ENCODE data around the gene ALKBH8.

DNA sequence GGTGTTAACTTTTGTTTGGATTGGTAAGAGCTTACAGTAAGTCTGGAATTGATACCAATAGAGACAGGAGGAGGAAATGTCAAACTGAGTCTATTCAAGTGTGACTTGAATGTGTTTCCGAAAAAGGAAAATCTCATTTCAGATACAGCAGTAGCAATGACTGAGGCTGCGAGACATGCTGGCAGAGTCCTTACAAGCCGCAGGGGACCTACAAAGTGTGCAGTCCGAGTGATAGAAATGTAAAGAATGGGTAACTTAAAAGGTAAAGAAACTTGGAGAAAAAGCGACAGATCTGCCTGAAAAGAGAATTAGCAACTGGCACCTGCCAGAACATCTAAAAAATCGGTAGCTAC lies 108.4 kb downstream of the ALKBH8 start:
- TF ChIP-seq FOXC1 (CRISPR knock-in tag; IDR thresholded peaks at IDR 0.05; ENCODE audit: borderline replicate concordance), result no peak
- TF ChIP-seq, protein P1, sequence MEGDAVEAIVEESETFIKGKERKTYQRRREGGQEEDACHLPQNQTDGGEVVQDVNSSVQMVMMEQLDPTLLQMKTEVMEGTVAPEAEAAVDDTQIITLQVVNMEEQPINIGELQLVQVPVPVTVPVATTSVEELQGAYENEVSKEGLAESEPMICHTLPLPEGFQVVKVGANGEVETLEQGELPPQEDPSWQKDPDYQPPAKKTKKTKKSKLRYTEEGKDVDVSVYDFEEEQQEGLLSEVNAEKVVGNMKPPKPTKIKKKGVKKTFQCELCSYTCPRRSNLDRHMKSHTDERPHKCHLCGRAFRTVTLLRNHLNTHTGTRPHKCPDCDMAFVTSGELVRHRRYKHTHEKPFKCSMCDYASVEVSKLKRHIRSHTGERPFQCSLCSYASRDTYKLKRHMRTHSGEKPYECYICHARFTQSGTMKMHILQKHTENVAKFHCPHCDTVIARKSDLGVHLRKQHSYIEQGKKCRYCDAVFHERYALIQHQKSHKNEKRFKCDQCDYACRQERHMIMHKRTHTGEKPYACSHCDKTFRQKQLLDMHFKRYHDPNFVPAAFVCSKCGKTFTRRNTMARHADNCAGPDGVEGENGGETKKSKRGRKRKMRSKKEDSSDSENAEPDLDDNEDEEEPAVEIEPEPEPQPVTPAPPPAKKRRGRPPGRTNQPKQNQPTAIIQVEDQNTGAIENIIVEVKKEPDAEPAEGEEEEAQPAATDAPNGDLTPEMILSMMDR (CRISPR knock-in tag; IDR thresholded peaks at IDR 0.05), result no peak
- no peak for TF ChIP-seq WIZ (CRISPR knock-in tag; IDR thresholded peaks at IDR 0.05)
- no peak for TF ChIP-seq EZH2 (conservative IDR thresholded peaks at IDR 0.05; ENCODE audit: low read depth, low read length)
- TF ChIP-seq JUNB (CRISPR knock-in tag; IDR thresholded peaks at IDR 0.05; ENCODE audit: borderline replicate concordance), result no peak
- TF ChIP-seq ZNF616 (CRISPR knock-in tag; IDR thresholded peaks at IDR 0.05; ENCODE audit: low read depth), result no peak
